ENCODE measurements around the gene KCTD17.

- TF ChIP-seq CTCF (conservative IDR thresholded peaks at IDR 0.05 in 1 of 2, IDR thresholded peaks at IDR 0.05 in 1 of 2; ENCODE audit: extremely low read depth in 1 of 2, insufficient read depth in 1 of 2, low read depth in 1 of 2, low read length in 2 of 2) (no peak), EZH2 (IDR thresholded peaks at IDR 0.05; ENCODE audit: borderline replicate concordance, low read length) (no peak)
Measured at GRCh38 chr22:37025500-37026070, 26.0 kb upstream of the KCTD17 start.
